NCI-H345 treated with DMSO at 0.1 percent for 48 hours (cell line): Measurements from ENCODE around the gene GTF2A1L.
"Not testable (repeated sequence)": the region's sequence is repeated elsewhere in the genome, so short reads cannot be mapped to it uniquely, and the experiment has no call there.

Source experiments
- DNase-seq: peaks from one replicate; lab custom pipeline; 2025; ENCODE audit not compliant: unreplicated experiment; lab: John Stamatoyannopoulos, UW

GTF2A1L gene

GRCh38 chr2:48607307-48608014 lies 10.2 kb upstream of the GTF2A1L start:
- no peak for DNase-seq

DNA sequence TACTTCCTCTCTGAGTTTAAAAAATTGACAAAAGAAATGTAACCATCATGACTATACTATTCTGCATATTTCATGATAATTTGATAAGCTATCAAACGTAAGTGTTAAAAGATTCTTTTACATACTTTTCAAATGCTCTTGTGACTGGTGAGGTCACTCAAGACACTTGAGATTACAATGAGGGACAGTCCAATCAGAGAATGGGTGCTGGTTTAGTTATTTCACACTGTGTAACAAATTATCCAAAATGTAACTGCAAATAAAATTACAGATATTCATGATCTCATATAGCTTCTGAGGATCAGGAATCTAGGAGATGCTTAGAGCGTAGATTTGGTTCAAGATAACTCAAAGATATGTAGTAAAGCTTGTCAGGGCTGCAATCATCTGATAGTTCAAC lies 4.4 kb upstream of the GTF2A1L start:
- DNase-seq: no peak

- DNase-seq: not testable (repeated sequence)
These were observed 3.1 kb upstream of the GTF2A1L start for GRCh38 chr2:48614581-48614980.

DNA sequence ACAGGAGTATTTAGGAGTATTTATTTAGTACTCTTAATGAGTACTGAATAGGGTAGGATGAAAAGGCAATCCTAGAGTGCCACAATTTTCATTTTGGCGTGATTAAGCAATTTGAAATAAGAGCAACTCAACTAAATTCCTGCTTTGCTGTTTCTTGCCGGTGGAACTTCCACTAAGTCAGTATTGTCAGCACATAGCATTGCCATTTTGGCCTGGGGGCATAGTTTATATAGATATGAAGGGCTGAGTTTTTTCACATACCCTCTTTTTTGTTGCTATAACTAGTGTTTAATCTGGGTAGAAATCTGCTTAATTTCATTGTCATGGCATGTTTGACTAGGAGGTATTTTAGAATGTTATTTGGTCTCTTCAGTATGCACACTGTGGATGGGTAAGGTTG lies 1.9 kb downstream of the GTF2A1L start:
- DNase-seq: no peak

DNA sequence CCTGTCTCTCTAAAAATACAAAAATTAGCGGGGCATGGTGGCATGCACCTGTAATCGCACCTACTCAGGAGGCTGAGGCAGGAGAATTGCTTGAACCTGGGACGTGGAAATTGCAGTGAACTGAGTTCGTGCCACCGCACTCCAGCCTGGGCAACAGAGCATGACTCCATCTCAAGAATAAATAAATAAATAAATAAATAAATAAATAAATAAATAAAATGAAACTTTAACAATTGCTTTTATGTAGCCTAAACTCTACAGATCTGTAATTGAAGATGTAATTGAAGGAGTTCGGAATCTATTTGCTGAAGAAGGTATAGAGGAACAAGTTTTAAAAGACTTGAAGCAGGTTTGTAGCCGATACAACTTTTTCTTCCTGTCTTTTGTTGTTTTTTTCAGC lies 2.9 kb downstream of the GTF2A1L start:
- DNase-seq: no peak

- not testable (repeated sequence) for DNase-seq
These were observed 5.0 kb downstream of the GTF2A1L start for GRCh38 chr2:48622691-48623090.

DNA sequence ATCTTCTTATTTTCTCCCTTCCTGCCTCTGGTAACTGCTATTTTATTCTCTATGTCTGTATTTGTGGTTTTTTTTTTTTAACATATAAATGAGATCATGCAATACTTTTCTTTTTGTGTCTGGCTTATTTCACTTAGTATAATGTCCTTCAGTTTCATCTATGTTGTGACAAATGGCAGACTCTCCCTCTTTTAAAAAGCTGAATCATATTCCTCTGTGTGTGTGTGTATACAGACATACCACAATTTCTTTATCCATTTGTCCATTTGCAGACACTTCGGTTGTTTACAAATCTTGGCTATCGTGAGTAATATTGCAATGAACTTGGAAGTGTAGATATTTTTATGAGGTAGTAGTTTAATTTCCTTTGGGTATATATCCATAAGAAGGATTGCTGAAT lies 7.0 kb downstream of the GTF2A1L start:
- no peak for DNase-seq

GRCh38 chr2:48626047-48626446 lies 8.4 kb downstream of the GTF2A1L start:
- DNase-seq: no peak

DNA sequence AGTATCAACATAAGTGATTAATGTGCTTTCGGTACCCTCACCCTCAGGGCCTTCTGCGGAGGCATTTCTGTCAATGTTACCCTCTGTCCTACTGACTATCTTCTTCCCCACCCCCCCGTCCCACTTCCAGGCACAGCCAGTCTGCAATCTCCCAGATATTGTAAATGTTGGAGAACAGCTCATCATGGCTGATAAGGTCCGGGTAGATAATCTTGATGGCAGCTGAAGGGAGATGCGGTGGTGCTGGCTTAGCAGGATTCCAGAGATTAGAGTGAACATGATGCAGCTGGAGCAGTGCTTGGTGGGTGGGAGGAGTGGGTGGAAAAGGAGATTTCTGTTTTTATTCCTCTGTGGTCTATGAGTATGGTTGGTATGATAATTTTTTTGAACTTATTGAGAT lies 15.5 kb downstream of the GTF2A1L start:
- no peak for DNase-seq

- DNase-seq: no peak
These were observed 18.1 kb downstream of the GTF2A1L start for GRCh38 chr2:48635786-48636185.

GRCh38 chr2:48638261-48638660 lies 20.6 kb downstream of the GTF2A1L start:
- DNase-seq: no peak

DNA sequence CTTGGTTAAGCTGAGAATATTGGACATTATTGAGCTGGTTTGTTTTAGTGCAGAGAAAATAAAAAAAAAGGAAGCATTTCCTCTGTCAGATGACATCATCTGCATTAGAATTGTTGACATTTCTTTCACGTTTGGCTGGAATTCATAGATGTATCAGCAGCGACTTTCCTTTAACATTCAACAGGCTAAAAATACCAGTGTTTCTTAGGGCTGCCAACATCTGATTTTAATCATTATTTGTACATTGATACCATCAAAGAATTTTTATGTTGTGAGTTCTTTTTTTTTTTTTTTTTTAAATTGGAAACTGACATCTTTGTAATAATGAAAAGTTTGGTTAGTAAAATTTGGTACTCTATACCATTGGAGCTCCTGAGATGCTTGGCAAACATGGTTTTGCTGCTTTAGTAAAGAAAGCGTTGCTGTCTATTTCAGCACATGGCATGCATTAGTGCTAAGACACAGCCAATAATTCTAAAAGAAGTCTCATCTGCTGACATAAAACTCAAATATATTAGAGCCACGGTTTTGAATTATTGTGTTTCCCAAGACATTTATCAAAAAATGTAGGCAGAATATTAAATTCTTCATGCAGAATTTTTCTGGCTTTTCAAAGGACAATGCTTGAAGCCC lies 33.6 kb downstream of the GTF2A1L start:
- no peak for DNase-seq

DNA sequence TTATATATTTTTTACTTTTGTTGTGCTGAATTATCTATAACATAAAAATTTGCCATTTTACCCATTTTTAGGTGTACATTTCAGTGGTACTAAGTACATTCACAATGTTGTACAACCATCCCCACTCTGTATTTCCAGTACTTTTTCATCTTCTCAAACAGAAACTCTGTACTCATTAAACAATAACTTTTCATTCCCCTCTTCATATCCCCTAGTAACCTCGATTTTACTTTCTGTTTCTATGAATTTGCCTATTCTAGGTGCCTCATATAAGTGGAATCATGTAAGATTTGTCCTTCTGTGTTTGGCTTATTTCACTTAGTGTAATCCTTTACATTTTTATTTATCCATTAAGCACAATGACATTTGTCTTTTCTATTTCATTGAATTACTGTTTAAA lies 51.3 kb downstream of the GTF2A1L start:
- no peak for DNase-seq

DNA sequence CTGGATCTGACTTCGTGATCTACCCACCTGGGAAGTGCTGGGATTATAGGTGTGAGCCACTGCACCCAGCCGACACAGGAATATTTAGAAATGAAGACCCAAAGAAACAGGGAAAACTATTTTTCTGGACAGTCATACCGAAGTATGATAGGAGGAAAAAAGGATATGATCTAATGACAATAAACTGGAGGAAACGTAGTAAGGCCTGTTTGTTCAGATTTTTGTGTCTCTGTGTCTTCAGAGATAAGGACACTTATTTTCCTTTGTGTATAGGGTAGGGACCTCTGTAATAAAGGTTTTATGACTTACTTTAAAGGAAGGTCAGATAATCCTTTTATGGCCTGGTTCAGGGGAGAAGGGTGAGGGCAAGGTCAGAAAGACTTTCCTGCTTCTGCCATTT lies 55.9 kb downstream of the GTF2A1L start:
- no peak for DNase-seq

- DNase-seq: no peak
These were observed 57.3 kb downstream of the GTF2A1L start for GRCh38 chr2:48674933-48675332.

DNA sequence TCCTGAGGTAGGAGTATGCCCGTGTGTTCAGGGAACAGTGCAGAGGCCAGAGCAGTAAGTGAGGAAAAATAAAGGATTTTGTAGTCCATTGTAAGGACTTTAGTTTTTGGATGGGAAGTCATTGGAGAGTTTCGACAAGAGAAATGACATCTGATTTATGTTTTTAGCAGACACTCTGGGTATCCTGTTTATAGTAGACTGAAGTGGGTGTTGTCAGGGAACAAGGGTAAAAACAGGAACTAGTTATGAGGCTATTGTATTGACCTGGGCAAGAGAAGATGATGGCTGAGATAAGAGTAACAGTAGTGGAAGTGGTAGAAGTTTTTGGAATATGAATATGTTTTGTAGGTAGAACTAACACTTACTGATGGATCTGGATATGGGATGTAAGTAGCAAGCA lies 59.8 kb downstream of the GTF2A1L start:
- DNase-seq: no peak

- no peak for DNase-seq
These were observed 67.5 kb downstream of the GTF2A1L start for GRCh38 chr2:48685126-48685525.

DNA sequence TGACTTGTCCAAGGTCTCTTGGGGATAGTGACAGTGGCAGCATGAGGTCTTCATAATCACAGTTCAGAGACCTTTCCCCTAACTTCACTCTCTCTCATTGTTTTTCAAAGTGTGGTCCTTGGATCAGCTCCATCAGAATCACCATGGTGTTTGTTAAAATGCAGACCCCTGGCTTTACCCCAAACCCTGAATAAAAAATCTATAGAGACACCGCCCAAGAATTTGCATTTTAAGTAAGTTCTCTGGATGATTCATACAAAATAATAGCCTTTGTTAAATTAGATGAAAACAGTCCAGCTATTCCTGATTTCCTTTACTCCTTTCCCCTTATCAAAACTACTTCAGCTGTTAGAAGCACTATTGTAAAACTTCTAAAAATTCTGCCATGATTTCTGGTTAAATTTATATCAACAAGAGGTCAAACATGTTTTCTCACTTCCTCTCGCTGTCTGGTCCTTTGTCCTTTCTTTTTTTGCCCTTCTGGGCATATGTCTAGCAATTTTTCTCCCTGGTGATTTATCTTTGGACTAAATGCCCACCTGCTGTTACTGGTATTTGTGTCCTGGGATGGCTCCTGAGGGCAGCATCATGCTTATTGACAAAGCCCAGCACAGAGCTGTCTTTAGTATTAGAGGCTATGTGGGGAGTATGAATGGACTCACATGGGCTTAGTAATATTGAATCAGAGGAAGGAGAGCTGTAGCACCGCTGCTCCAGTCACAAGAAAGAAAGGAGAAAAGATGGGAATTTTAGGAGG lies 74.5 kb downstream of the GTF2A1L start:
- DNase-seq: no peak

GRCh38 chr2:48693066-48693465 lies 75.4 kb downstream of the GTF2A1L start:
- DNase-seq: no peak

- no peak for DNase-seq
These were observed 76.0 kb downstream of the GTF2A1L start for GRCh38 chr2:48693645-48694044.

DNA sequence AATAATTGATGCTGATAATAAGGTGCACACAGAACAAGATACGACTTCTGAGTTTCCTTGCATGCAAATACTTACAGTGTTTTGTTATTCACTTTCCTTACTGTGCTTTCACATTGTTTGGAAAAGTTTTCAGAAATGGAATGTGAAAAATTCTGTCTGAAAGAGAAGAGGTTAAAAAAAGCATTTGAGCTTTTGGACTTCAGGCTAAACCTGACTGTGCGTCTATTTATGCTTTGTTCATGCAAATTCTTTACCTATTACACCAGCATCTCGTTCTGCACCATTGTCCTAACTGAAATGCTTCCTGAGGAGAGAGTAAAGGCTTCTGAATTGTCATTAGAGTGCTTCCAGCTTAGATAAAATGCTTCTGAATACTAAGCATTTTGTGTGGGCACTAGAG lies 76.5 kb downstream of the GTF2A1L start:
- DNase-seq: no peak

GRCh38 chr2:48695991-48696390 lies 78.3 kb downstream of the GTF2A1L start:
- DNase-seq: no peak
